NCI-H446 (cell line): Measurements from ENCODE around the gene ACTL7A.

Source experiments
- DNase-seq, 2 experiments: peaks; one replicate each; lab custom pipeline; 2025; lab: John Stamatoyannopoulos, UW

Gene ACTL7A

DNA sequence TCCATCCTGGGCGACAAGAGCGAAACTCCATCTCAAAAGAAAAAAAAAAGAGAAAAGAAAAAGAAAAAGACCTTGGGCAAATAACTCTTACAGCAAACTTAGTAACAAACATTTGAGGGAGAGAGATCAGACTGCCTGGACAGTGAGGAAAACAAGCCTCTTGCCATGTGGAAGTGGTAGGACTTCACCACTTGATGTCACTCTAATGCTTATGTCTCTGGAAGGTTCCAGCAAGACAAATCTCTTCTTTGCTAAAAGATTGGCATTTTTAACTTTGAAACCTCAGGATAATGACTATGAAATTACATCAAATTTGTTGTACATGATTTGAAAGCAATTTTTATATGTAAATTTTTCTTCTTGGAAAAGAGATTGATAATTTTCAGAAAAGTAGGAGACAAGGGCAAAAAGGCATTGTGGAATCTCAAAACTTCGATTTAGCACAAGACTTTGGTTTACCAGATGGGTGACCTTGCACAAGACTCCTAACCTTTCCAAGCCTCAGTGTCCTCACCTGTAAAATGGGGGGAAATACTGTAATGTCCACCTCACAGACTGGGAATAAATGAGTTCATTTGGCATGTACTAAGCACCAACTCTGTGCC lies 11.7 kb upstream of the ACTL7A start:
- DNase-seq, result peak in 1 of 2 experiments; percentile 2

DNA sequence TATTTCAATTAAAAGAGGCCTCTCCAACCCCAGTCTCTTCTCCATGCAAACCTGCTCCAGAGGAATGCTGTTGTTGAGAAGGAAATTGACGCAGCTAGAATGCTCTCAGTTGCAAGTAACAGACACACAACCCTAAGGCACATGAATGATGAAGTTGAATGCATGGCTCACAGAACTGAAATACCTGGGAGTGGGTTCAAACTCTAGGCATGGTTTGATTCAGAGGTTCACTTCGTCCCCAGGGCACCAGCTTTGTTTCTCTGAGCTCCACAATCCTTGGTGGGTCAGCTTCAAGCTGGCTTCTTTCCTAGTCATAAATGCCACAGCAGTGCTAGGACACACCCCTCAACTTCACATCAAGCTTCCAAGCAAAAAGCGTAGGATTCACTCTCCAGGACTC lies 10.9 kb upstream of the ACTL7A start:
- no peak for DNase-seq

DNA sequence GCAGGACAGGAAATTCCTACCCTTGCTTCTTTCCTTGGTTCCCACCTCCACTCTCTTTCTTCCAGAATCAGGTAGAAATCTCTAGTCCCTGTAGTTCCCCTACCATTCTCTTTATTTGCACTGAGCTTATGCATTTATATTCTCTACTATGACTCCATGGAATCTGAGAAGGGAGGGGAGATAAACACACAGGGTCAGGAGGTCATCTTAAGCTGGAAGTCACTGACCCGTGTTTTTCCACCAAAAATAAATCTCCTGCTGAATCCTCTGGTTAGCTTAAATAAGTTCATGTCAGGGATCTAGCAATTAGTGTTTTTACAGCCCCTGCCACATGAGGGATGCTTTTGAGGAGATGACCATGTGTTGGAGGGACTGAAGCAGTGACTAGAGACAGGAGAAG lies 10.0 kb upstream of the ACTL7A start:
- DNase-seq, result no peak

DNA sequence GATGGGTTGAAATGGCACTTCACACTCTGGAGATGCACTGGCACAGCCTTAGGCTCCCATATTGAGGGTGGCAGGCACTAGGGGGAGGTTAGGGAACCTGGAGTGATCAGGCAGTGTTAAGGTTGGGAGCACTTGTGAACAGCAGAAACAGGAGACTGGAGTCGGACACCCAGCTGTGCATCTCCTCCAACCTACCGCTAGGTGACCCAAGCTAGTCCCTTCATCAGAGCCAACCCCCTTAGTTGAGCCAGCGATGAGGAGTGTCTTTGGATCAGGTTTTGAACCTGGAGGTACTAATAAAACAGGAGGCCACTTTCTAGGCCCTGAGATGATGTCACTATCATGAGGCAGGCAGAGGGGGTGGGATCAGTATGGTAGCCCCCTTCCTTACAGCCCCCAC lies 8.0 kb upstream of the ACTL7A start:
- DNase-seq, result no peak

DNA sequence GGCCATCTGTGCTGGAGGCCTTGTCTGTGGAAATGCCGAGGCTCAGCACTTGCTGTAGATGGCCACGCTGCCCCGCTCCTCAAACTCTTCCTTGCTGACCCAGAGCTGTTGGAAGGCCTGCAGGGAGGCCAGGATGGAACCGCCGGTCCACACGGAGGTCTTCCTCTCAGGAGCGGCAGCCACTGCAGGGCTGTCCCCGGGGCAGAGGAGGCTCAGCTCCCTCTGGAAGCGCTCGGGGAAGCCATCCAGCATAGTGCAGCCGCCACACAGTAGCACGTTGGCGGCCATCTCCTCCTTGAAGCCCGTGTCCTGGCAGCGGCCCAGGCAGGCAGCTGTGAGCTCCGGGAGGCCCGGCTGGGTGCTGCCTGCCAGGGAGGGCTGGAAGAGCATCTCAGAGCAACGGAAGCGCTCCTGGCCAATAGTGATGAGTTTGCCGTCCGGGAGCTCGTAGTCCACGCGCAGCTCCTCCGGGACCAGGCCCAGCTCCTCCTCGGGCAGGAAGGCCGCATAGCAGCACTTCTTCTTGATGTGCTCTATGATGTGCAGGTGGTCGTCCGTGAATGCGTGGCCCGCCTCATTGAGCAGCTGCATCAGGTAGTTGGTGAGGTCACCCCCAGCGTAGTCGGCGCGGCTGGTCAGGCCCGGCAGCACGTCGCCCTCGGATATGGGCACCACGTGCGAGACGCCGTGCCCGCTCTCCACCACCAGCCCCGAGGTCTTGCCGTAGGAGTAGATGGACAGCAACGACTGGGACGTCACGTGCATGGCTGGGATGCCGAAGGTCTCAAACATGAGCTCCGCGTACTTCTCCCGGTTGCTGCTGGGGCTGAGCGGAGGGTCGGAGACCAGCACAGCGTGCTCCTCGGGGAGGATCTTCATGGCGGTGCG lies 7.2 kb upstream of the ACTL7A start:
- DNase-seq, result peak in 1 of 2 experiments; percentile 27

DNA sequence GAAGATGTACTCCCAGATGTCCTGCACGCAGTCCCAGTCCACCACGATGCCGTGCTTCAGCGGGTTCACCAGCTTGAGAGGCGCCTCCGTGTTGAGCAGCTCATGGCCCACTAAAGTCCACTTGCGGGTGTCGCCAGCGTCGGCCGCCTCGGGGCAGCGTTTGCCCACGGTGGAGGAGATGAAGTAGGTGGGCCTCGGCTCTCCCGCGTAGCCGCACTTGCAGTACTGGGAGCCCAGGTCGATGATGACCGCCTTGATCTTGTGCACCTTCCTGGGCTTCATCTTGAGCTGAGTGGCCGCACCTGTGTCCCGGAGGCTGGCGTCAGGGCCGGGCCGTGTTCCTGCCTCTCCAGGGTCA lies 6.6 kb upstream of the ACTL7A start:
- no peak for DNase-seq

DNA sequence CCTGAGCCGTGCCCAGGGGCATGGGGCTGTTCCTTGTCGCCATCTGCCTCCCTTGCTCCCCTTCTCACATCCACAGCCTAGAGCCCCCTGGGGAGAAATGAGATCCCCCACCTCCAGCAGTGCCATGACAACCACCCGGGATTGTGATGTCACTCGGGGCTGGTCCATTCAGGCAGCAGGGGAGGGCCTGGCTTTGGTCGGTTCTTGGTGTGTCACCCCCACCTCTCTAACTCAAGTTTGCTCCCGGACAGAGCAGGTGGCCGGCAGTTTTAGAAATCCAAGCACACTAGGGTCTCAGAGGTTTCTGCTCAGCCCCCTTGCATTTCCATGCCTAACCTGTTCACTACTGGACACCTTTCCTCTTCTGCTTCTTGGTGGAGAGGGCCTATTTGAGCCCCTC lies 6.2 kb upstream of the ACTL7A start, which contains the start of gene ACTL7B:
Gene ACTL7B (minus strand): TSS at position 99 of the 400 bp plus-strand sequence. CDS start 56 bp downstream, at position 43.
- no peak for DNase-seq

DNA sequence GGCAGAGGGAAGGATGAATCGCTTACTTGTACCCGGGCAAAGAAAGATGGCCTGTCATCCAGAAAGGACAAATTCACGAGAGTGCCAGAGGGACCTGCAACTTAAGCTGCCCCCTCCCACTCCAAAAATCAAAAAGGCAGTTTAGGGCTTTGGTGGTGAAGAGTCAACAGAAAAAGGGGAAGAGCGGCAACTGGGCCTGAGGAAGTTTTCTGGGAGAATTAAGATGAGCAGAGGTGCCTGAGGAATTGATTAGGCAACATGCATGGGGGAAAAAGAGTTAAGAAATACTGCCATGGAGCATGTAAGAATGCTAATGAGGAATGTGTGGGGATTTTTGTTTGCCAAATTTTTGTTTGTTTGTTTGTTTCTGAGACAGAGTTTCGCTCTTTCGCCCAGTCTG lies 4.5 kb upstream of the ACTL7A start:
- DNase-seq, result no peak

DNA sequence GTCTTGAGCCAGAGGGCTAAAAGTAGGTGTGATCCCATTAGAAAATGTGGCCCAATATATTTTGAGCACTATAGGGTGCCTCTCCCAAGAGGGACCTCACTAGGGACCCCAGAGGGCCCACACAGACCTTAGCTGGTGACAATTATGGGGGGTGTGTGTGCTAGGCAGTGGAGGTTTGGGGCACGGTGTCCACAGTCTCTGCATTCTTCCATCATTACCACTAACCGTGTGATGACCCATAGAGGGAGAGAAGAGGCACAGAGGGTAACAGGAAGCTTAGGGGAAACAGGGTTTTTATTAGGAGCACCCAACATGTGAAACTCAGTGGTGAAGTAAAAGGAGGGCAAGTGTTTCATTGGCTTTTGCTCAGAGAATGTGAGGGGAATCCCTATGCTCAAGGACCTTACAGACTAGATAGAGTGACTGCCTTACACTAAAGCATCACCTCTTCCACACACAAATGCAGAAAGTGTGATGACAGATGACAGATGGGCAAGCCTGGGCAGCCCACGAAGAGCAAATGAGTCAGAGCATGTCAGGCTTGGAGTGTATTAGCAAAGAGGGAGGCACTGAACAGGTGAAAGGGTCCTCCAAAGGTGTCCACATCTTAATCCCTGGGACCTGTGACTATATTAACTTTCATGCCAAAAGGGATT lies 2.5 kb upstream of the ACTL7A start:
- no peak for DNase-seq

DNA sequence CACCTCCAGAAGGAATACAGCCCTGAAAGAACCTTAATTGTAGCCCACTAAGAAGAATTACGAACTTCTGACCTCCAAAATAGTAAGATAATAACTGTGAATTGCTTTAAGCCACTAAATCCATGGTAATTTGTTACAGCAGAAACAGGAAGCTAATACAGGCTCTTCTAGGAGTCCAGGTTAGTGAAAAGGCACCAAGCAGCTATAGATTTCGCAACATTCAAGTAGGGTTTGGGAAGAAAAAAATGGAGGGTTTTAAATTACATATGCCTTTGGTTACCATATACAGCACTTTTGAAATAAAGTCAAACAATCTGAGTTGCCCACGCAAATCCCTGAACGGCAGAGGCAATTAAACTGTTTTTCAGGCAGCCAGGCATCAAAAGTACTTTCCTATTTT lies 1.7 kb upstream of the ACTL7A start:
- no peak for DNase-seq

DNA sequence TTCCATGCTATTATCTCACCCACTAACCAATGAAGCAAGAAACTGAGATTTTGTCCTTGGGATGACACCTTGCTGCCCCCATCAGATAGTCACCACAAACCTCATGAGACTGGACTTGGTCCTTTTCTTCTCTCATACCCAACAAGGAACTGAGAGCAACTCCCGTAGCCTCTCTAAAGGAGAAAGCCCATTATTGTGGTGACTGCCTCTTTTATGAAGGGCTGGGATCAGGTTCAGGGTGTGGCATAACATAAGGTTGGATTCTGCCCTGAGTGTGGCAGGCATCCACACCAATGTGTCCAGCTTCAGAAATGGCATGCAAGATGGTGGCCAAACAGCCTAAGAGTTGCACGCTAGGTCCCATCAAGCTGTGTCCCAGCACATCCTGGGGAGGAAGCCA lies 1.3 kb upstream of the ACTL7A start:
- DNase-seq, result no peak

DNA sequence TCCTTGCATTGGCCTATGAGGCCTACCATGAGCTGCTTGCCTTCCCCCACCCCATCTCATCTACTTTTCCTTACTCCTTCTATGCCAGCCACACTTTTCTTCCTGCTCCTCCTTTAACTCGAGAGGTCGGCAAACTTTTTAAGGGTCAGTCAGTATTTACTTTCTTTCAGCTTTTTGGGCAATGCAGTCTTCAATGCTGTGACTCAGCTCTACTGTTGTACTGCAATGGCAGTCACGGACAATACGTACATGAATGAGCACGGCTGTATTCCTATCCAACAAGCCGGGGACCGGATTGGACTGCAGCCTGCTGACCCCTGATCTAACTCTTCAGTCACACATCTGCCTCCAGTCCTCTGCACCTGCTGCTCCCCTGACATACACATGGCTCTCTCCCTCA lies 602 bp upstream of the ACTL7A start:
- DNase-seq, result no peak

DNA sequence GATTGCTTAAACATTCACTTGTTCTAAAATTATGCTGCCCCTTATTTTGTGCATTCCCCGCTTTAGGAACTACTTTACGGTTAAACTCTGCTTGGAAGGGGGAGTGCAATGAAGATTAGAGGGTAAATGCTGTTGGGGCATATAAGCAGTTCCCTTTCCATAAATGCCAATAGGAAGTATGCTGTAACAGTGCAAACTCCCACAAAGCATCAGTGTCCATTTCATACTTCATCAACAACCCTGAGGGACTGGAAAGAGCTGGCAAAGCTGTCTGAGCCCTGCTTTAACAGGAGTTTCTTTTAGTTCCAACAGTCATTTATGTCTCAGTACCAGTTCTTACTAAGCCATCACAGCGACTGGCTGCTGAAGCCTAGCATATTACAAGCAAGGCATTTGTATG lies 1.8 kb downstream of the ACTL7A start:
- no peak for DNase-seq

DNA sequence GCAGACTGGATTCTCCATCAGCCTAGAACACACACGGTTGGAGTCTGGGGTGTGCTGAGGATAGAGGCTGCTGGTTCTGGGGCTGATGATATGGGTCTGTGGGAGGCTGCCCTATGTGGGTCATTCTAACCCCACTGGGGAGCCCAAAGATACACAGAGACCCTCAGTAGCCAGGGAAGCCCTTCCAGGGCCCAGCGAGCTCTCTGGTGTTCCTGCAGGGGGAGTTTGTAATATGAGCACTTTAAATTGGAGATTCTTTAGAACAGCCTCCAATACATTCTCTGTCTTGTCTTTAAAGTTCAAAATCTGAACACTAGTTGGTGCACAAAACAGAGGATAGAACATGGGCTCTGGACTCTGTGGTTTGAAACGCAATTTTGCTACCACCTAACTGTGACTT lies 2.4 kb downstream of the ACTL7A start:
- DNase-seq, result no peak

DNA sequence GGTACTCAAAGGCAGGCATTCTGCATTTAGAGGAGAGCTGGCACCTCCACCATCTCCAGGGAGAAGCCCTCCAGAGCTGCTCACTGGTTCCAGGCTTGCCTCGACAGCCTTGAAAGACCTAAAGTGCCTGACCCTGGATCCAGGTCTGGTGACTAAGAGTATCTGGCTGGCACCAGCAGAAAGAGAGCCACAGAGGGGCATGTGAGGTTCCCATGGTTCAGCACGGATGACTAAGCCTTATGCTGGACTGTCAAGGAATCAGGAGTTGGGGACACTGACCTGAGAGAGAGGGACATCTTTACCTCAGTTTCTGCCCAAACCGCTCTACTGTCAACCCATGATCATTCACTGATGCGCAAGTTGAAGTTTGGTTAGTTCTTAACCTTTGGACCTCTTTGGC lies 3.0 kb downstream of the ACTL7A start:
- no peak for DNase-seq

DNA sequence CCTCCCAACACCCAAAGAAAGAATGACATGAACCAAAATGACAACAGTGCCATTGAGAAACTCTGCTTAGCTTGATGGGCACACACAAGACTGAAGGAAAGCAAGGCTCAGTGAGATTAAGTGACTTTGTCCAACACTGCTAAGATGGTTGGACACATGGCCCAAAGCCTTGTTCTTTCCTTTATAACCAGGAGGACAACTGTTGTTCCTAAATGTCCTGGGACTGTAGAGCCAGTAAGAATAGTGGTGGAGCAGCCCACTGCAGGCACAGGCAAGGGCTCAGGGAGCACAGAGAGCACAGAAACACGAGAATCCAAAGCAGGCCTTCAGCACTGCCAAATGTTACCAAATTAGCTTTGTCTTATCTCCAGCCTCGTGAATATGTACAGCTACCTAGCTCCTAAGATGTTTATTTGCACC lies 3.9 kb downstream of the ACTL7A start:
- DNase-seq, result no peak

DNA sequence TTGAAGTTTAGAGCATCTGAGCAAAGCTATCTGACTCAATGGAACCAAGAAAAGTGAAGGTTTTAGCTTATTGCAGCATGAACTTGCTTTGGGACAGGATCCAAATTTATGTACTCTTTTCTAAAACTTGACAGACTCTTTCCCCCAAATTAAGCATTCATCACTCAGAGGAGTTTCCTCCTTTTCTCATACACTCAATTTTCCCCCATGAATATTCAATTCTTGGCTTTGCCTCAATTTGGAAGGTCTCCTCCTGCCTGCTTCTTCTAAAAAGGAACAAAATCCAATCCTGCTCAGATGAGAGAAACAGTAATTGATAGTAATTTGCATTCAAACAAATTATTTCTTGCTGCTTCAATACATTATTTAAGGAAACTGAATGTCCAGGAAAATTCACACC lies 5.0 kb downstream of the ACTL7A start:
- DNase-seq, result no peak

DNA sequence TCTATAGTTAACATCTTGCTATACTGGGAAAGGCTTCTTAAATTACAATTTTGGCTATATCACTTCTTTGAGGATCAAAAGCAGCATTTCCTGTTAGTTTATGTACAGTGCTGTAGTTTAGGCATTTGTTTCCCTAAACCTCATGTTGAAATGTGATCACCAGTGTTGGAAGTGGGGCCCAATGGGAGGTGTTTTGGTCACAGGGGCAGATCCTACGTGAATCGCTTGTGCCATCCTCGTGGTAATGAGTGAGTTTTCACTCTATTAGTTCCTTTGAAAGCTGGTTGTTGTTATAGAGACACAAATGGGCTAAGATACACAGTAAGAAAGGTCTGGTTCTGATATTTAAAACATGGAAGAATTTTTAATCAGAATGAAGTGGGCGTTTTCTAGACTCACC lies 5.8 kb downstream of the ACTL7A start:
- no peak for DNase-seq

DNA sequence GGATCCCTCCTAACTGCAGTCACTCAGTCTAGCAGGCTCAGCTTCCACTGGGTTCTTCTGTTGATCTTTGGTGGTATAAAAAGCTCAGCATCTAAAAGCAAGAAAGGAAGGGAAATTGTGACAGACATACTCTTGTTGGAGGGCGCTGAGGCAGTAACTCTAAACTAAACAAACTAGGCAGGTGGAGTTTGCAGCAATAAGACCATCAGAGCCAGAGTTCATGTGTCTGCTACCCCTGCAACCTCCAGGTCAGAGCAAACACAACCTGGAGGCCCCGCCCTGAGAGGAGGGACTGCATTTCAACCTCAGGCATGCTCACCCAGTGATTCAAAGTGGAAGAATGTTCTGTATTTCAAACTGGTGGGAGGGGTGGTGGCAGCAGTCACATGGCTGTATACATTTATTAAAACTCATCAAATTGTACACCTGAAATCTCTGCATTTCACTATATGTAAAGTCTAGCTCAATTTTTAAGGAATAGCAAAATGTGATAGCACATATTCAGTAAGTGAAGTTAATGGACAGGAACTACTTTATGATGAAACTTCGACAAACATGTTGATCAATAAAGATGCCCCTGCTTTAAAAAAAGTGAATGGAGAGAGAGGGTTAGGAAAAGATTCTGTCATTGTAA lies 7.1 kb downstream of the ACTL7A start:
- no peak for DNase-seq

DNA sequence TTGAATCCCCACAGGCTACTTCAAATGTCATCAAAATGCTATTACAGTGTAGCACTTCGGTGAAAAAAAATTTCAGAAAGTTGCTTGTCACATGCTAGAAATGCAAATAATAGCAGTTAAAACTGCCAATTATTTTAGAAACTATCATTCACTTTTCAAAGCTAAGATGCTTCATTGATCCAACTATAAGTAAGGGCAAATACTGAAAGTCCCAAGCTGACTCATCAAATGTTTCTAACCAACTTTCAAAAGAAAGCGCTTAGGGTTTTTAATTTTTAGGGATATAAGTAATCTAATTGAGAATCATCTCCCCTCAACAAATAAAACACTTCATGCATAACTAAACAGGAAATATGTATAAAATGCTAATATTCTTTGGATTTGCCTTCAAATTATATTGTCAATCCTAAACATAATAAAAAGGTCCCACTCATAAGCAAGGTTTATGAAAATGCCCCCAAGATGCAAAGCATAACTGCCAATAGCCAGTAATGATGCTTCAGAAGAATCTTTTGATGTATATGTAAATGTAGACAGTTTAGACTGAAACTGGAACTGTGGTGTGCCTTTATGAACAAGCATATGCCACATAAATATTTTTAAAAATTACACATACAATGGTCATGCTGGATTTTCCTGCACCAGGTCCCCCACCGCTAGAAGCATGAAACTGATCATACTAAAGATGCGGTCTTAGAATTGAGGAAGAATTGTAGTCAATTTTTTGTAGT lies 12.2 kb downstream of the ACTL7A start:
- DNase-seq, result no peak

DNA sequence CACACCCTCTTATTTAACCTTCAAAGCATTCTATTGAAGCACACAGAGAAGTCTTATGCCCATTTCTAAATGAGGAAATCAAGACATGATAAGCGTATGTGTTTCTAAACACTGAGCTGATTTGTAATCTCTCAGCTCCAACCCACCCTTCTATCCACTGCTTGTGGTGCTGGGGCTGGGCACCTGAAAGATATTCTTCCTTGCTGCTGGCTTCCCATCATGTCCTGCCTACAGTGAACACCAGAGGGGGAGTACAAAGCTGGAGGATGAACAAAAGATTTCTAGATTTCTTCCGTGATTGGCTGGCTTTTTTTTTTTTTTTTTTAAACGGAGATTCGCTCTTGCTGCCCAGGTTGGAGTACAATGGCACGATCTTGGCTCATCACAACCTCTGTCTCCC lies 14.4 kb downstream of the ACTL7A start:
- DNase-seq, result no peak

DNA sequence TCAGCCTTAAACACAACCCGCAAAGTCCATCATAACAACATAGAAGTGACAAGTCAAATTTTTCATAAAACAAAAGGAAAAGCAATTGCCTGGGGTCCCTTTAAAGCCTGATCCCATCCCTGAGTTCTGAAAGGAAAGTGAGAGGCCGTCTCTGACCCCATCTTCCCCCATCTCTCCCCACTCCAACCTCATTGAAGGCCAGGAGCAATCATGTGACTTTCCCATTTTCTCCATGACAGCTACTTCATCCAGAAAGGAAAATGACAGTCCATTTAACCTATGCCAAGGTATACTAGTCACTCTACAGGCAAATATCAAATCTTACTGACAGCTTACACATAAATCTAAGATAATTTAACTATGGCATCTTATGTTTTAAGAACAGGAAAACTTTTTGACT lies 15.5 kb downstream of the ACTL7A start:
- no peak for DNase-seq
